GM19395 (cell line): Measurements from ENCODE around the gene CD180.

ENCODE experiments used
- ATAC-seq: cut with Tn5 transposase; IDR thresholded peaks from one replicate; pipeline ENCODE4 v1.9.1; 2021; ENCODE audit warnings: mild to moderate bottlenecking, moderate library complexity; ENCODE audit not compliant: unreplicated experiment

The CD180 gene

DNA sequence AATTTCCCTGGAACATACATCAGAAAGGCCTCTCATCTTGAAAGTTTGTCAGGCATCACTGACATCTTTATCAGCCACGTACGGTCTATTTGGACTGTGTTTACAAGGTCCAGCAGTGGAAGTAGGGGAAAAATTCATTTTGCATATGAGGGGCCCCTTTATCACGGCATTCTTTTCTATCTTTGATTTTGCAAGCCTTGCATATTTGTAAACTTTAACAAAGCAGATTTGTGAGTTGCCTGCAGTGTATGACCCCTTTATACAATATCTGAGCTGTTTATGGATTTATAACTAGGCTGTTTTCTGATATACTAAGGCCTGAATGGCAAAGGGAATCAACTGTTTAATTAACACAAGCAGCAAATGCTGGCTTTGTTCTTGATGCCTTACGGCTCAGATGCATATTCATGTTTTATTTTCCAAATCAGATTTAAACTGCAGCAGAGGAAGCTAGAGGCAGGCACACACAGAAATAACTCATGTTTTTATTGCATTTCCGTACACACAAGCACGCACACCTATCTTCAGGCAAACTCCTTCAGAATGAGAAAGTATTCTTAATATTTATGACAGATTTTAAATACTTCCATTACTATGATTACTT lies 61.1 kb downstream of the CD180 start:
- ATAC-seq: no peak

DNA sequence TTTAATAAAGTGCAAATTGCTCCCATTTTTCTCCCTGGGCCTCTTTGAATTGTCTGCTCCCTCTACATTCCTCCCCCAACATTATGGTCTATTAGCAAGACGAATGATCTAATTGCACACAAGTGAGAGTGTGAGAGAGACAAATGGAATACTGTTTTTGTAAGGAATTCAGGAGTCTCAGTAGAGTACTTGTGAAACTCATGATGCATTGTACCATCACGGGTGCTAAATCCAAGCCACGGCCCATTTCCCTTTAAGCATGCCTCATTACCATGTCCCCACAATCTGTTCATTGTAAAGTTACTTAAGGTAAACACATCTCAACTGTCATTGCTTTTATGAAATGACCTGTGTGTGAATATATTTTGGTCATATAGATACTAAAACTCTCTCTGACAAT lies 62.8 kb downstream of the CD180 start:
- ATAC-seq: no peak

DNA sequence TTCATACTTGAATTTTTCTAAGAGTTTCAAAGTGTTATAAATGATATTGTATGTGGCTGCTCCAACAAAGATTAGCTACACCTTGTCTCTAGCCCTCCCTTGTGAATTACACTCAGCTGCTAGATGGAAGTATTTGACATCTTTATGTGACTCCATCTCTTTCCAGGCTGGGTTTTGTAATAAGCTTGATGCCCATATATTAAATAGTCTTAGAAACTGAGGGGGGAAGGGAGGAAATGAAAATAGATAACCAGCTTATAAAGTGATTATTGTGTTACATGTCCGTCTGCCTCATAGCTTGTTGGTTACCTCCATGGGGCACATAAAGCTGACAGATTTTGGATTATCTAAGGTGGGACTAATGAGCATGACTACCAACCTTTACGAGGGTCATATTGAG lies 63.4 kb downstream of the CD180 start:
- no peak for ATAC-seq

DNA sequence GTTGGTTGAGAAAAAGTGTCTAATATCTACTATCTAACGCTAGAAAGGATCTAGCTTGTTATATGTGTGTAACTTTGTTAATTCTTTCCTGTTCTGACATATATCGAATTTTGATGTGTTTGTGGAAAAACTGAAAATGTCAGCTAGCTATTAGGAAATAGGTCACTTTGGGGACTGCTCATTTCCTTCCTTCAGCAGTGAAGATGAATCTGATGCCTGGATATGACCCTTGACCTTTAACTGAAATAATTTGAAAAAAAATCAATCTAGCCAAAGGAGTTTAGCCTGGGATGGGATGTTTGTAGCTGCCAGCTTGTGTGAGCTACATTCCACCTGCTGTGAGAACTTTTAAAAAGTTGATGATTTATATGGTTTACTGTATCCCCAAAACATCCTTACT lies 66.8 kb downstream of the CD180 start:
- no peak for ATAC-seq
